RWPE2 (cell line): ENCODE results near the gene NAA35.

Source experiments
- ATAC-seq: fragments of 200-7000 bp; cut with Tn5 transposase; 3 replicates; pipeline ENCODE4 v1.9.1; 2021; ENCODE audit warnings: low read depth
- DNase-seq: peaks from one replicate; pipeline ENCODE4 v3.0.0-alpha.2; 2020; ENCODE audit warnings: low spot score
- H3K27ac ChIP-seq: fragments of 450-650 bp; 2 replicates; pipeline ENCODE4 v1.5.1; 2017; ENCODE audit warnings: mild to moderate bottlenecking; ENCODE audit not compliant: poor library complexity, severe bottlenecking
- H3K27me3 ChIP-seq: fragments of 250-450 bp; sonication (Bioruptor Pico); 2 replicates; pipeline ENCODE4 v1.5.1; 2021; ENCODE audit warnings: mild to moderate bottlenecking, moderate library complexity; ENCODE audit not compliant: insufficient read depth, poor library complexity, severe bottlenecking
- H3K36me3 ChIP-seq: fragments of 250-450 bp; sonication (Bioruptor Pico); 2 replicates; pipeline ENCODE4 v1.5.1; 2020; ENCODE audit warnings: low read depth, mild to moderate bottlenecking, moderate library complexity
- H3K4me1 ChIP-seq: fragments of 250-450 bp; sonication (Bioruptor Pico); 2 replicates; pipeline ENCODE4 v1.5.1; 2021; ENCODE audit warnings: mild to moderate bottlenecking, moderate library complexity; ENCODE audit not compliant: insufficient read depth, poor library complexity, severe bottlenecking
- H3K4me3 ChIP-seq: fragments of 250-450 bp; sonication (Bioruptor Pico); 2 replicates; pipeline ENCODE4 v1.5.1; 2021; ENCODE audit warnings: mild to moderate bottlenecking, moderate library complexity; ENCODE audit not compliant: severe bottlenecking
- H3K9me3 ChIP-seq: fragments of 250-450 bp; sonication (Bioruptor Pico); 2 replicates; pipeline ENCODE4 v1.5.1; 2021; ENCODE audit warnings: mild to moderate bottlenecking, moderate library complexity; ENCODE audit not compliant: severe bottlenecking
- TF ChIP-seq, protein P1 (sequence below): fragments of 450-650 bp; IDR thresholded peaks from one replicate; pipeline ENCODE4 v1.5.1; 2017; ENCODE audit warnings: mild to moderate bottlenecking, moderate library complexity; ENCODE audit not compliant: poor library complexity, severe bottlenecking

Gene NAA35

DNA sequence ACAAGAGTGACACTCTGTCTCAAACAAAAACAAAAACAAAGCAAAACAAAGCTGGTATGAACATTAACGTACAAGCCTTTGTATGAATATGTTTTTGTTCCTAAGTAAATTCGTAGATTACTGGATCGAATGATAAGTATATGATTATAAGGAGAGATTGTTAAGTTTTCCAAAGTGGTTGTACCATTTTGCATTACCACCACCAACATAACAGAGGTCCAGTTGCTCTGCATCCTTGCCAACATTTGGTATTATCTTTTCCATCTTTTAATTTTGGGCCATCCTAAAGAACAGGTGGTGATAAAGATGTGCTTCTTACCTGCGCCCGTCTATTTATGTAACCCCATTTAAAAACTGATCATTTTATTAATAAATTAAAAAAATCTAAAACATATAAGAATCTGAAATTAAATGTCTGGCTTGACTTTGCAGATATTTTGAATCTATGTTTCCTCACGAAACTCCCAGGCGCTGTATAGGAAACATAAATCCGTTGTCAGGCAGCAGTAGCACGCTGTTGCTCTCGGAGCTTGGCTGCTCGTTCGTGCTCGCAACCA lies 593 bp upstream of the NAA35 start:
- DNase-seq: no peak
- Histone ChIP-seq H3K36me3 (peaks cover 34% of the 10 kb centered on the region), H3K4me3 (peak overlapping the region; percentile 80), H3K27me3 (no peaks in the 10 kb centered on the region), H3K4me1 (peaks cover 14% of the 10 kb centered on the region), H3K9me3 (no peaks in the 10 kb centered on the region), H3K27ac (peak overlapping the region; percentile 67)
- TF ChIP-seq, protein P1, sequence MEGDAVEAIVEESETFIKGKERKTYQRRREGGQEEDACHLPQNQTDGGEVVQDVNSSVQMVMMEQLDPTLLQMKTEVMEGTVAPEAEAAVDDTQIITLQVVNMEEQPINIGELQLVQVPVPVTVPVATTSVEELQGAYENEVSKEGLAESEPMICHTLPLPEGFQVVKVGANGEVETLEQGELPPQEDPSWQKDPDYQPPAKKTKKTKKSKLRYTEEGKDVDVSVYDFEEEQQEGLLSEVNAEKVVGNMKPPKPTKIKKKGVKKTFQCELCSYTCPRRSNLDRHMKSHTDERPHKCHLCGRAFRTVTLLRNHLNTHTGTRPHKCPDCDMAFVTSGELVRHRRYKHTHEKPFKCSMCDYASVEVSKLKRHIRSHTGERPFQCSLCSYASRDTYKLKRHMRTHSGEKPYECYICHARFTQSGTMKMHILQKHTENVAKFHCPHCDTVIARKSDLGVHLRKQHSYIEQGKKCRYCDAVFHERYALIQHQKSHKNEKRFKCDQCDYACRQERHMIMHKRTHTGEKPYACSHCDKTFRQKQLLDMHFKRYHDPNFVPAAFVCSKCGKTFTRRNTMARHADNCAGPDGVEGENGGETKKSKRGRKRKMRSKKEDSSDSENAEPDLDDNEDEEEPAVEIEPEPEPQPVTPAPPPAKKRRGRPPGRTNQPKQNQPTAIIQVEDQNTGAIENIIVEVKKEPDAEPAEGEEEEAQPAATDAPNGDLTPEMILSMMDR: no peak
- no peak for ATAC-seq

DNA sequence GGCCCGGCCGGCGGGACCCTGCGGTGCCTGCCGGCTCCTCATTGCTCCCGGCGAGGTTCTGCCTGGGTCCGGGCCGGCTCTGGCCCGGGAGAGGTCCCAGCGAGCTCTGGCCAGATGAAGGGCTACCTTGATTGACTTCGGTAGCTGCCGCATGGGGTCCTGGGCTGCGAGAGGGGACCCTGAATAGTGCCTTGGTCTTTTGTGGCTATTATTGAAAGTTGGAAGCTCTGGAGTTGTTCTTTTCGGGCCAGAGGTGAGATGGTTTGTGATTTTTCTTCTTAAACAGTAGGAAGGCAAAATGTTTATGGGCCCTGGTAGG lies 635 bp downstream of the NAA35 start:
- H3K36me3 ChIP-seq: peaks cover 46% of the 10 kb centered on the region
- no peaks in the 10 kb centered on the region for H3K9me3 ChIP-seq
- H3K4me1 ChIP-seq: peaks cover 14% of the 10 kb centered on the region
- H3K4me3 ChIP-seq: peak overlapping the region; percentile 80
- H3K27ac ChIP-seq: peak overlapping the region; percentile 67
- no peak for DNase-seq
- H3K27me3 ChIP-seq: no peaks in the 10 kb centered on the region
- TF ChIP-seq, protein P1: no peak
- ATAC-seq: no peak

DNA sequence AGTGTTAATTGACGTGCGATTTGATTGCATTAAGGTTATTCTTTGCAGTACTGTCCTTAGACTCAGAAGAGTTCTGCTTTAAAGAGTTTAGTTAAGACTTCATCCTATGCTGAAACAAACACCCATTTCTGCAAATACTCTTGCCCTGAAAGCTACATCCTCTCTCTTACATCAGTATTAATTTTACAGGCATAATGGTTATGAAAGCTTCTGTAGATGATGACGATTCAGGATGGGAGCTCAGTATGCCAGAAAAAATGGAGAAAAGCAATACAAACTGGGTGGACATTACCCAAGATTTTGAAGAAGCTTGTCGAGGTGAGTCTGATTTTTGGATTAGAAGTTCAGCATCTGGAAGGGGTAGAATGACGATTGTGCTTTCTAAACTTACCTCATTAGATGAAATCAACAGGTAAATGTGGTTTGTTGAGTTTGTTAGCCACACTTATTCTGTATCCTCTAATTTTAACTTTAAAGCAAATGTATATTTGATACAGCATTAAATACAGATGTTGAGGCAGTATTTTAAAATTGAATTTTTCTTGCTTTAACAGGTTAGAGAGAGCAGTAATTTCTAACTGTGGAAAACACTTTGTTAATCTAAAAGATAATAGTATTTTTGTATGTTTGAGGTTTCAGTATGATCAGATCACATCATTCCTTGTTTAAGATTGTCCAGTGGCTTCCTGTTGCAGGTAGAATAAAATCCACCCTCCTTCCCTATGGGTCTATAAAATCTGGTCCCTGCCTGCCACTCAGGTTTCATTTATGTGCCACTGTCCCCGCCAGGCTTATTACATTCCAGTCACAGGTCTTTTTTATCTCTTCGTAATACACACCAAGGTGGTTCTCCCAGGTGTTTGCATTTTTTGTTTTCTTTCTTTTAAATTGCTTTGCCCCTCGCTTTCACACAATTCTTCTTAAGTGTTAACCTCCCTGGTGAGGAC lies 1.3 kb downstream of the NAA35 start:
- no peak for DNase-seq
- peak overlapping the region; percentile 67 for H3K27ac ChIP-seq
- H3K36me3 ChIP-seq: peaks cover 53% of the 10 kb centered on the region

DNA sequence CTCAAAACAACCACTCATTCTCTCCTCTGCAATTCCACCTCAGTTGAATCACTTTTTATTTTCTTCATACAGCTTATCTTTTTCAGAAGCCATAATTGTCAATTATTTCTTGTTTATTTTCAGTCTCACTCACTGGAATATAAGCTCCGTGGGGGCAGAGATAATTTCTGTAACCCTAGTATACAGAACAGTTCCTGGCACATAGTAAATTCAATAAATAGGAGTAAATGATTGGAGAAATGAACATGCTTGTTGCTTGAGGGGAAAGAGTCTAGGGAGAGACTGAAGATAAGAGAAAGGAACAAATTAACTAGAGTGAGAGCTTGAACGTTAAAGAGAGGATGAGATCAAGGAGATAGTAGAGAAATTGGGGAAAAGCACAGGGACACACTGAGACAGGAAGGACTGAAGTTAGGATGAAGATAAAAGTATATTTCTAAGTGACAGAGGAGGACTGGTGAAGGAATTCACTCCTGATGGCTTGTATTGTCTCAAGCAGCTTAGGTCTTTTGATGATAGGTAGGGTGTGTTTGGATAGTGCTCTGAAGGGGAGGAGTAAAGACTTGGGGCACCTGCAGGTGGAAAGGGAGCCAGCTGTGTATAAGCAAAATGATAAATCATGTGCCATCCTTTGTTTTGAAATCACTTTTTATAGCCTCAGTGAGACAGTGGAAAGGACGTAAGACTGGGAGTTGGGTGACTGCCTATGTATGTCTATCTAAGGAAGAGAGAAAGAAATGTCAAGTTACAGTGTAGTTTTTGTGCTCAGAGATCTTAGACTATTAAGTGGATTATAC lies 2.2 kb downstream of the NAA35 start:
- H3K9me3 ChIP-seq: no peaks in the 10 kb centered on the region
- no peak overlapping the region for H3K4me3 ChIP-seq

More for the DNA sequence above, 1.3 kb downstream of the NAA35 start:
- H3K27me3 ChIP-seq: no peaks in the 10 kb centered on the region
- H3K9me3 ChIP-seq: no peaks in the 10 kb centered on the region
- H3K4me1 ChIP-seq: peaks cover 14% of the 10 kb centered on the region
- no peak for ATAC-seq
- TF ChIP-seq, protein P1: no peak
- peak overlapping the region; percentile 80 for H3K4me3 ChIP-seq

More for the DNA sequence above, 2.2 kb downstream of the NAA35 start:
- DNase-seq (no peak), ATAC-seq (no peak)
- peaks cover 14% of the 10 kb centered on the region for H3K4me1 ChIP-seq
- H3K27me3 ChIP-seq: no peaks in the 10 kb centered on the region
- no peak overlapping the region for H3K27ac ChIP-seq
- TF ChIP-seq, protein P1: no peak
- peaks cover 61% of the 10 kb centered on the region for H3K36me3 ChIP-seq
